GM18873 (cell line): ENCODE data around the gene ACE.
"Not testable (repeated sequence)": the region's sequence is repeated elsewhere in the genome, so short reads cannot be mapped to it uniquely, and the experiment has no call there.

Source experiments
- ATAC-seq: cut with Tn5 transposase; IDR thresholded peaks from one replicate; pipeline ENCODE4 v1.9.1; 2021; ENCODE audit warnings: mild to moderate bottlenecking, moderate library complexity, moderate number of reproducible peaks; ENCODE audit not compliant: unreplicated experiment, low FRiP score

Gene ACE

GRCh38 chr17:63443053-63443452 lies 33.8 kb upstream of the ACE start:
- no peak for ATAC-seq

- no peak for ATAC-seq
Measured at GRCh38 chr17:63444457-63444856, 32.4 kb upstream of the ACE start.

- ATAC-seq = no peak
Measured at GRCh38 chr17:63445065-63445464, 31.8 kb upstream of the ACE start.

GRCh38 chr17:63445571-63445953 lies 31.3 kb upstream of the ACE start:
- ATAC-seq = no peak

- ATAC-seq = no peak
Measured at GRCh38 chr17:63445954-63446752, 30.7 kb upstream of the ACE start, which contains the start of gene CYB561. CYB561 (minus strand) TSS chr17:63446306; CDS start chr17:63437547, 8,759 bp downstream.

GRCh38 chr17:63446753-63447470 lies 29.9 kb upstream of the ACE start:
- no peak for ATAC-seq

GRCh38 chr17:63447471-63448009 lies 29.3 kb upstream of the ACE start:
- ATAC-seq = no peak

GRCh38 chr17:63448655-63449054 lies 28.2 kb upstream of the ACE start:
- no peak for ATAC-seq

GRCh38 chr17:63450551-63450950 lies 26.3 kb upstream of the ACE start:
- no peak for ATAC-seq

- no peak for ATAC-seq
Measured at GRCh38 chr17:63451150-63451549, 25.7 kb upstream of the ACE start.

GRCh38 chr17:63452046-63452961 lies 24.6 kb upstream of the ACE start:
- no peak for ATAC-seq

- ATAC-seq = no peak
Measured at GRCh38 chr17:63452962-63453551, 23.8 kb upstream of the ACE start.

- ATAC-seq = not testable (repeated sequence)
Measured at GRCh38 chr17:63454357-63454756, 22.5 kb upstream of the ACE start.

GRCh38 chr17:63454915-63455314 lies 21.9 kb upstream of the ACE start:
- ATAC-seq = no peak

GRCh38 chr17:63455417-63455816 lies 21.4 kb upstream of the ACE start:
- ATAC-seq = no peak

- ATAC-seq = no peak
Measured at GRCh38 chr17:63458478-63458877, 18.4 kb upstream of the ACE start.

GRCh38 chr17:63460018-63460417 lies 16.8 kb upstream of the ACE start:
- ATAC-seq = no peak

GRCh38 chr17:63463771-63464170 lies 13.1 kb upstream of the ACE start:
- ATAC-seq = no peak

GRCh38 chr17:63464691-63465236 lies 12.1 kb upstream of the ACE start:
- no peak for ATAC-seq

GRCh38 chr17:63468099-63468498 lies 8.8 kb upstream of the ACE start:
- ATAC-seq = not testable (repeated sequence)
